SK-N-SH treated with all-trans-retinoic acid at 6 μM for 48 hours (cell line): ENCODE data around the gene HPS5.

ENCODE experiments used
- BACH2 ChIP-seq: fragments of 250-450 bp; sonication (Bioruptor Pico); IDR thresholded peaks from 2 replicates; pipeline ENCODE4 v1.9.0; 2021; ENCODE audit warnings: mild to moderate bottlenecking, borderline replicate concordance
- CSRNP3 ChIP-seq: fragments of 250-450 bp; sonication (Bioruptor Pico); IDR thresholded peaks from 2 replicates; pipeline ENCODE4 v1.5.1; 2021; ENCODE audit warnings: mild to moderate bottlenecking, moderate library complexity
- TCF4 ChIP-seq: fragments of 250-450 bp; sonication (Bioruptor Pico); IDR thresholded peaks from 2 replicates; pipeline ENCODE4 v1.8.0; 2021; ENCODE audit warnings: mild to moderate bottlenecking, moderate library complexity, borderline replicate concordance
- TSHZ2 ChIP-seq: fragments of 250-450 bp; sonication (Bioruptor Pico); IDR thresholded peaks from 2 replicates; pipeline ENCODE4 v1.5.0; 2020; ENCODE audit warnings: mild to moderate bottlenecking, moderate library complexity
- ZNF8 ChIP-seq: fragments of 450-650 bp; formaldehyde crosslinking; IDR thresholded peaks from 2 replicates; pipeline ENCODE4 v1.5.0; 2020; ENCODE audit warnings: mild to moderate bottlenecking, moderate library complexity

HPS5 gene

GRCh38 chr11:18229501-18229900 lies 92.4 kb downstream of the HPS5 start (continued):
- TF ChIP-seq CSRNP3 (CRISPR knock-in tag) (no peak), TSHZ2 (no peak), TCF4 (CRISPR knock-in tag) (no peak), ZNF8 (CRISPR knock-in tag) (no peak), BACH2 (CRISPR knock-in tag) (no peak)
- TF ChIP-seq, all 23 proteins: peak for 0
